Measurements from ENCODE around the gene MRTFA.

MRTFA gene

GRCh38 chr22:40484906-40485669, 151.4 kb downstream of the MRTFA start:
- DNase-seq = peak; percentile 71

- no peak for DNase-seq
Observed at GRCh38 chr22:40482886-40483285, 153.6 kb downstream of the MRTFA start.

GRCh38 chr22:40482391-40482790, 154.1 kb downstream of the MRTFA start:
- no peak for DNase-seq

- DNase-seq = no peak
Observed at GRCh38 chr22:40480996-40481395, 155.5 kb downstream of the MRTFA start.

- DNase-seq = peak; percentile 25
Observed at GRCh38 chr22:40479887-40480538, 156.5 kb downstream of the MRTFA start.

- no peak for DNase-seq
Observed at GRCh38 chr22:40479126-40479800, 157.3 kb downstream of the MRTFA start.

GRCh38 chr22:40478338-40479125, 158.0 kb downstream of the MRTFA start:
- DNase-seq = no peak

- no peak for DNase-seq
Observed at GRCh38 chr22:40477683-40478337, 158.7 kb downstream of the MRTFA start.

- no peak for DNase-seq
Observed at GRCh38 chr22:40476341-40476740, 160.2 kb downstream of the MRTFA start.

- no peak for DNase-seq
Observed at GRCh38 chr22:40473703-40474102, 162.8 kb downstream of the MRTFA start.

GRCh38 chr22:40472579-40472978, 163.9 kb downstream of the MRTFA start:
- no peak for DNase-seq

GRCh38 chr22:40472051-40472450, 164.5 kb downstream of the MRTFA start:
- DNase-seq = no peak

- DNase-seq = no peak
Observed at GRCh38 chr22:40469181-40469580, 167.3 kb downstream of the MRTFA start.

GRCh38 chr22:40468616-40469015, 167.9 kb downstream of the MRTFA start:
- no peak for DNase-seq

GRCh38 chr22:40466976-40467375, 169.5 kb downstream of the MRTFA start:
- no peak for DNase-seq

- DNase-seq = no peak
Observed at GRCh38 chr22:40463683-40464082, 172.8 kb downstream of the MRTFA start.

- DNase-seq = no peak
Observed at GRCh38 chr22:40463017-40463631, 173.4 kb downstream of the MRTFA start.

- DNase-seq = no peak
Observed at GRCh38 chr22:40462195-40462984, 174.1 kb downstream of the MRTFA start.

GRCh38 chr22:40453671-40454070, 182.8 kb downstream of the MRTFA start:
- DNase-seq = no peak

GRCh38 chr22:40452730-40453487, 183.6 kb downstream of the MRTFA start:
- peak; percentile 12 for DNase-seq

Data from fibroblast of skin of right biceps (primary cell).